Stomach (tissue), 9 donors: ENCODE results near the gene TAS2R10. TPM values are rescaled to one million over a fixed set of nuclear protein-coding genes. Genes with fewer than 3 reads are reported as not detected.
"Not testable (repeated sequence)": the region's sequence is repeated elsewhere in the genome, so short reads cannot be mapped to it uniquely, and the experiment has no call there.

Experiments
- DNase-seq, 2 donors: peaks; one replicate each; pipeline versions ENCODE4 v3.0.0 to v3.0.0-alpha.2; 2013 to 2019
- H3K27ac ChIP-seq, 5 donors: fragments of 200-600 bp in 4 of 5; sonication (generic) in 4 of 5; one replicate each; pipeline ENCODE4 v1.5.1; 2013 to 2019; ENCODE audit warnings: mild to moderate bottlenecking in 1 of 5, moderate library complexity in 1 of 5
- H3K27me3 ChIP-seq, 3 donors: fragments of 200-600 bp; sonication (generic); one replicate each; pipeline ENCODE4 v1.5.1; 2017 to 2019; ENCODE audit warnings: mixed run types in 1 of 3
- H3K36me3 ChIP-seq, 4 donors: fragments of 200-600 bp; sonication (generic); 1 replicate in 3 of 4; 2 replicates in 1 of 4; pipeline ENCODE4 v1.5.1; 2016 to 2019
- H3K4me1 ChIP-seq, 4 donors: fragments of 200-600 bp; sonication (generic); one replicate each; pipeline ENCODE4 v1.5.1; 2016 to 2019
- H3K4me3 ChIP-seq, 4 donors: fragments of 200-600 bp; sonication (generic) in 3 of 4; one replicate each; pipeline ENCODE4 v1.5.1; 2016 to 2019; ENCODE audit warnings: mild to moderate bottlenecking in 1 of 4
- H3K9me3 ChIP-seq, 4 donors: fragments of 200-600 bp; sonication (generic); one replicate each; pipeline ENCODE4 v1.5.1; 2016 to 2019
- EP300 ChIP-seq: sonication (generic); formaldehyde crosslinking; IDR thresholded peaks from one replicate; pipeline ENCODE4 v1.6.1; 2017; ENCODE audit warnings: antibody characterized with exemption
- POLR2A ChIP-seq, 4 donors: fragments of 450-650 bp; IDR thresholded peaks; one replicate each; pipeline ENCODE4 v1.6.1; 2016; ENCODE audit warnings: antibody characterized with exemption in 4 of 4, control low read depth in 2 of 4, mild to moderate bottlenecking in 1 of 4, moderate library complexity in 1 of 4
- POLR2AphosphoS5 ChIP-seq, 3 donors: sonication (generic); formaldehyde crosslinking; IDR thresholded peaks; one replicate each; pipeline ENCODE4 v1.6.1; 2016; ENCODE audit warnings: antibody characterized with exemption in 3 of 3
- WGBS, 5 donors: extraction: QIAGEN DNeasy Blood & Tissue Kit in 3 of 5; methylation state at CpG; one replicate each; pipeline versions ENCODE4 v1.1.5 to v1.1.7; 2013 to 2018; 5-methylcytosine and 5-hydroxymethylcytosine counted together
- intact Hi-C: fragments of 100-400 bp; cut with DNase I; formaldehyde crosslinking; loops from one replicate; pipeline ENCODE4 v1.15.1; 2023; ENCODE audit warnings: low total_unique reads
- polyA plus RNA-seq, 3 donors: library from polyadenylated mRNA; stranded (reverse); fragments of 200-250 nt; gene quantifications; one replicate each; pipeline ENCODE4 v1.2.3, GENCODE V29; 2013
- total RNA-seq, 5 donors: library from RNA; depleted of rRNA; stranded (reverse); fragments of >200 nt; gene quantifications; one replicate each; pipeline versions ENCODE4 v1.1.0 to v1.2.3, GENCODE V29; 2014 to 2016
- TF ChIP-seq, protein P1 (sequence below), 7 experiments: fragments of 450-650 bp in 4 of 7; fragments of 200-600 bp in 3 of 7; sonication (generic) in 3 of 7; IDR thresholded peaks; one replicate each; pipeline ENCODE4 v1.5.1; 2016 to 2019; ENCODE audit warnings: antibody characterized with exemption in 7 of 7, control low read depth in 2 of 7, mild to moderate bottlenecking in 1 of 7
- donor health status: healthy with polysubstance abuse.
- donor health status: Bipolar disorder and iron deficiency.
- donor health status: healthy.

Gene TAS2R10
- total and polyA plus RNA-seq, 8 donors, result 1.0 to 3.5 TPM; not detected in 6

DNA sequence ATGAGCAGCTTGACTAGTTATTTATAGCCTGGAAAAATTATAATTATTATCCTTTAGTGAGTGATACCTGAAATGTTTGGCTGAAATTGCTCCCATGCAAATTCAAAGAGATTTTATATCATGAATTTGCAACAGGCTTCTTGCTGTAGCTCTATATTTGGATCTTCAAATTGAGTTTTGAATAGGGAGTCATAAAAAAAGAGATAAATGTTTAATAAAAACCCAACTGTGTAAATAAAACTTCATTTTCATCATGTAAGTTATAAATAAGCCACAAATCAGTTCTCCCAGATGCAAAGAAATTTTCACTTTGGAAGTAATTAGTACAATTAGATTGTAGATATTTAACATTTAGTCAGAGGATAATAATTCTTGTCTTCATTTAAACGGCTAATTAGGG, 19.0 kb downstream of the TAS2R10 start, which contains the start of gene TAS2R8:
Gene TAS2R8 (minus strand): TSS at position 101 of the 400 bp plus-strand sequence. CDS start 306 bp downstream, outside the sequence.
- Histone ChIP-seq H3K27me3 (no peaks in the 10 kb centered on the region), H3K9me3 (no peaks in the 10 kb centered on the region), H3K4me1 (no peaks in the 10 kb centered on the region), H3K4me3 (no peak within 1 kb of the TSS), H3K36me3 (no peaks in the 10 kb centered on the region), H3K27ac (no peak within 1 kb of the TSS)
- TF ChIP-seq POLR2A (IDR thresholded peaks at IDR 0.05) (no peak), EP300 (no peak), POLR2AphosphoS5 (IDR thresholded peaks at IDR 0.05) (no peak)
- TF ChIP-seq, protein P1, sequence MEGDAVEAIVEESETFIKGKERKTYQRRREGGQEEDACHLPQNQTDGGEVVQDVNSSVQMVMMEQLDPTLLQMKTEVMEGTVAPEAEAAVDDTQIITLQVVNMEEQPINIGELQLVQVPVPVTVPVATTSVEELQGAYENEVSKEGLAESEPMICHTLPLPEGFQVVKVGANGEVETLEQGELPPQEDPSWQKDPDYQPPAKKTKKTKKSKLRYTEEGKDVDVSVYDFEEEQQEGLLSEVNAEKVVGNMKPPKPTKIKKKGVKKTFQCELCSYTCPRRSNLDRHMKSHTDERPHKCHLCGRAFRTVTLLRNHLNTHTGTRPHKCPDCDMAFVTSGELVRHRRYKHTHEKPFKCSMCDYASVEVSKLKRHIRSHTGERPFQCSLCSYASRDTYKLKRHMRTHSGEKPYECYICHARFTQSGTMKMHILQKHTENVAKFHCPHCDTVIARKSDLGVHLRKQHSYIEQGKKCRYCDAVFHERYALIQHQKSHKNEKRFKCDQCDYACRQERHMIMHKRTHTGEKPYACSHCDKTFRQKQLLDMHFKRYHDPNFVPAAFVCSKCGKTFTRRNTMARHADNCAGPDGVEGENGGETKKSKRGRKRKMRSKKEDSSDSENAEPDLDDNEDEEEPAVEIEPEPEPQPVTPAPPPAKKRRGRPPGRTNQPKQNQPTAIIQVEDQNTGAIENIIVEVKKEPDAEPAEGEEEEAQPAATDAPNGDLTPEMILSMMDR (IDR thresholded peaks at IDR 0.05), result no peak
- 46 to 78% (median 73%) methylated on average over 1 of the region's 1 CpG for WGBS, 5 donors
- DNase-seq, result no peak
- intact Hi-C loops, result no loop called here

DNA sequence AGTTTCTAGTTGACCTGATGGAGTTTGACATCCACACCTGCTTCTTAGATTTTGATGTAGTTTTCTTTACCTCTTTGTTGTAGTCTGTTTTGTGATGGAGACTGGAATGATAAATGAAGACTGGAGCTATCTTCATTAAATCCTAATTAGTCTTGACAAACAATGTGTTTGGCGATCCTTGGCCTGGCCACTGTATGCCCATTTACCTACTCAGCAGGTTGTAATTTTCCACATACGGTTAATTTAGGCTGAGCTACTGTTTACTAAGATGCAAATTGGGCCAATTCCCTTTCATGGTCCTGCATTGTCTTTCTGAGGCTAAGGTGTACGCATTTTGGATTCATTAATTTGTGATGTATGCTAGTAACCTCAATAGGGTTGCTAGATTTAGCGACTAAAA, 23.6 kb downstream of the TAS2R10 start, which contains the start of gene TAS2R7:
Gene TAS2R7 (minus strand): TSS at position 41 of the 400 bp plus-strand sequence. CDS start 57 bp downstream, outside the sequence.
- 58 to 72% (median 64%) methylated on average over 4 of the region's 4 CpGs for WGBS, 5 donors
- Histone ChIP-seq H3K36me3 (no peaks in the 10 kb centered on the region), H3K9me3 (no peaks in the 10 kb centered on the region), H3K4me1 (no peaks in the 10 kb centered on the region), H3K4me3 (no peak within 1 kb of the TSS), H3K27ac (no peak within 1 kb of the TSS), H3K27me3 (no peaks in the 10 kb centered on the region)
- TF ChIP-seq POLR2A (IDR thresholded peaks at IDR 0.05), result no peak
- TF ChIP-seq POLR2AphosphoS5 (IDR thresholded peaks at IDR 0.05), result no peak
- TF ChIP-seq, protein P1 (IDR thresholded peaks at IDR 0.05), result no peak
- TF ChIP-seq EP300, result no peak
- DNase-seq, result no peak
- intact Hi-C loops, result no loop called here

DNA sequence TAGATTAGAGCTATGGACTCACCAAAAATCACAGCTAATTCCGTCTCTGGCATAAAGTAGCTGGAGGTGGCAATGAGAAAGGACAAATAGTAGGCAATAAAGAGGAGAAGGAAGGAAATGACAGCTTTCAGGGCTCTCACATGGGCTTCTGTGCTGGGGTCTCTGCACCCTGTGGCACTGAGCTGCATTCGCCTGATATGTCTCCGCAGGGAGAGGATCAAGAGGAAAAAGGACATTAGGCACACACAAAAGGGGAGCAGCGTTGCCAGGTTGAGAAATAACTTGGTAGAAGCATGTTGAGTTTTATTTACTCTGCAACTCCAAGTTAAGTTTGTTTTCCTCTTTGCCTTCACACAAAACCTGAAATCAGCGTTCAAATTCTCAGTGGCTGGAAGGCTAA, 24.4 kb downstream of the TAS2R10 start:
- Histone ChIP-seq H3K27me3 (no peaks in the 10 kb centered on the region), H3K36me3 (no peaks in the 10 kb centered on the region), H3K4me1 (no peaks in the 10 kb centered on the region), H3K4me3 (no peak overlapping the region), H3K9me3 (no peaks in the 10 kb centered on the region), H3K27ac (no peak overlapping the region)
- intact Hi-C loops, result no loop called here
- DNase-seq, result no peak
- TF ChIP-seq, protein P1 (IDR thresholded peaks at IDR 0.05), result no peak
- TF ChIP-seq EP300 (no peak), POLR2AphosphoS5 (IDR thresholded peaks at IDR 0.05) (no peak), POLR2A (IDR thresholded peaks at IDR 0.05) (no peak)
- 45 to 67% (median 53%) methylated on average over 5 of the region's 5 CpGs for WGBS, 5 donors

DNA sequence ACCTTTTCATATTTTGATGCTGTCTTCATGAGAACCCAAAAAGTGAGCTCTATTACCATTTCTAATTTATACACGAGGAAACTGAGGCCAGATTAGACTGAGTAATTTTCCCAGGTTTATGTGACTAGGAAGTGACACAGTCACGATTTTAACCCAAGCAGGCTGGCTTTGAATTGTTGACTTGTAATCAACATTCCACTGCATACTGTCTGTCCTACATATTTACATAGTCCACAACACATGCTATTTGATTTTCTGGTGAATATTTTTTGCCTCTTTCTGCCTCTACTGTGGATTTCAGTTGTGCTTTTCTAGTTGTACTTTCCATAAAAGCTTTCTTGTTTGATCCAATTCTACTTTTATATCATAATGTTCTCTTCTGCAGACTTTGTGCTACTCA, 31.9 kb downstream of the TAS2R10 start:
- Histone ChIP-seq H3K27me3 (no peaks in the 10 kb centered on the region), H3K4me3 (no peak overlapping the region), H3K36me3 (no peaks in the 10 kb centered on the region), H3K9me3 (no peaks in the 10 kb centered on the region), H3K27ac (no peak overlapping the region), H3K4me1 (no peaks in the 10 kb centered on the region)
- intact Hi-C loops, result no loop called here
- DNase-seq, result no peak
- WGBS, 5 donors, result 37 to 53% (median 46%) methylated on average over 2 of the region's 2 CpGs
- TF ChIP-seq EP300 (no peak), POLR2A (IDR thresholded peaks at IDR 0.05) (no peak), POLR2AphosphoS5 (IDR thresholded peaks at IDR 0.05) (no peak)
- TF ChIP-seq, protein P1 (IDR thresholded peaks at IDR 0.05), result no peak

DNA sequence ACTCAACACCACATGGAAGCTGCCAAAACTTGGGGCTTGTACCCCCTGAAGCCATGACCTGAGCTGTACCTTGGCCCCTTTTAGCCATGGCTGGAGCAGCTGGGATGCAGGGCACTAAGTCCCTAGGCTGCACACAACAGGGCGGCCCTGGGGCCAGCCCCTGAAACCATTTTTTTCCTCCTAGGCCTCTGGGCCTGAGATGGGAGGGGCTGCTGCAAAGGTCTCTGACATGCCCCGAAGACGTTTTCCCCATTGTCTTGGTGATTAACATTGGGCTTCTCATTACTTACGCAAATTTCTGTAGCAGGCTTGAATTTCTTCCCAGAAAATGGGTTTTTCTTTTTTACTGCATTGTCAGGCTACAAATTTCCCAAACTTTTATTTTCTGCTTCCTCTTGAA, 34.4 kb downstream of the TAS2R10 start:
- 82 to 97% (median 92%) methylated on average over 4 of the region's 4 CpGs for WGBS, 5 donors
- H3K4me1 ChIP-seq, H3K4me3 ChIP-seq, H3K27ac ChIP-seq, DNase-seq, H3K27me3 ChIP-seq, H3K9me3 ChIP-seq, H3K36me3 ChIP-seq, intact Hi-C loops: not testable (repeated sequence)
